ENCODE data around the gene MRPL19. TPM values are rescaled to one million over a fixed set of nuclear protein-coding genes. Genes with fewer than 3 reads are reported as not detected.

Gene MRPL19
- total and polyA plus RNA-seq, 2 of the 13 experiments (the other 11 are each of a cell fraction or from before 2014, with no cell fraction given): 43.2 to 163 TPM

DNA sequence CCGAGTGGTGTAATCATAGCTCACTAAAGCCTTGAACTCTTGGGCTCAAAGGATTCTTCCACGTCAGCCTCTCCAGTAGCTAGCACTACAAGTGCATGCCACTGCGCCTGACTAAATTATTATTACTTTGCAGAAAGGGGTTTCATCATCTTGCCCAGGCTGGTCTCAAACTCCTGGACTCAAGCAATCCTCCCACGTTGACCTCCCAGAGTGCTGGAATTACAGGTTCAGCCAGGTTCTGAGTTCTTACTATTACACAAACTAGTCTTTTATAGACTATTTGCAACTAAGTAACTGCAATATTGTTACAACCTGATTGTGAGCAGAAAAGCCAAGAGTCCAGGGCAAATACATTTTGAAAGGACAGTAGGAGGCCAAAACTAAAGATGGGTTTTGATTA is 35.9 kb upstream of the MRPL19 start:
- H3K9ac ChIP-seq (ENCODE audit: insufficient read depth, low read depth, low read length): no peak overlapping the region
- H3K9me3 ChIP-seq (ENCODE audit: low read length): no peaks in the 10 kb centered on the region
- intact Hi-C loops (cut with micrococcal nuclease; ENCODE audit: unreplicated experiment): no loop called here
- no peaks in the 10 kb centered on the region for H3K79me2 ChIP-seq (ENCODE audit: insufficient read depth, low read length)
- H3K4me1 ChIP-seq (ENCODE audit: insufficient read depth, low read length): peaks cover 72% of the 10 kb centered on the region
- in situ Hi-C loops (cut with HindIII; ENCODE audit: extremely low pct_ligation_motif_present, low pct_unique_long_range_greater_than_20kb): loop anchor here (25.0 kb wide), 1 partner anchor 548 kb away; no protein-coding TSS in a partner anchor
- ATAC-seq (no peak), FAIRE-seq (no peak), DNase-seq (ENCODE audit: low spot score) (no peak)
- no peaks in the 10 kb centered on the region for H4K20me1 ChIP-seq (ENCODE audit: insufficient read depth, low read length)
- H2AFZ ChIP-seq (ENCODE audit: low read length): no peak overlapping the region
- H3K27me3 ChIP-seq (ENCODE audit: control insufficient read depth in 1 of 2, insufficient read depth in 2 of 2, low read length in 2 of 2): no peaks in the 10 kb centered on the region; a peak in 1 of 5 replicates
- ChIA-PET POLR2A (no interaction called here), CTCF (ENCODE audit: low intra/inter-chr PET ratio, low total read pairs) (interaction anchor here (6.4 kb wide), 1 partner anchor 145 kb away, joined by 144 read pairs; no protein-coding TSS in a partner anchor)
- no peak overlapping the region for H3K4me2 ChIP-seq (ENCODE audit: low read depth, low read length)
- no peak overlapping the region for H3K27ac ChIP-seq (ENCODE audit: extremely low read length, insufficient read depth, low read length)
- 57% methylated on average over 4 of the region's 4 CpGs for WGBS (ENCODE audit: low lambda C conversion rate)
- no peak overlapping the region for H3K4me3 ChIP-seq (replicated peaks in 1 of 3; ENCODE audit: insufficient read depth in 1 of 3, low read depth in 2 of 3, low read length in 3 of 3)
- no peaks in the 10 kb centered on the region for H3K36me3 ChIP-seq (replicated peaks in 1 of 2; ENCODE audit: control insufficient read depth in 1 of 2, insufficient read depth in 2 of 2, low read length in 2 of 2)
- BruUV-seq (replicated peaks): no TSS peak
- TF ChIP-seq MIER3 (CRISPR knock-in tag; IDR thresholded peaks at IDR 0.05; ENCODE audit: borderline replicate concordance): no peak
- TF ChIP-seq, protein P1, sequence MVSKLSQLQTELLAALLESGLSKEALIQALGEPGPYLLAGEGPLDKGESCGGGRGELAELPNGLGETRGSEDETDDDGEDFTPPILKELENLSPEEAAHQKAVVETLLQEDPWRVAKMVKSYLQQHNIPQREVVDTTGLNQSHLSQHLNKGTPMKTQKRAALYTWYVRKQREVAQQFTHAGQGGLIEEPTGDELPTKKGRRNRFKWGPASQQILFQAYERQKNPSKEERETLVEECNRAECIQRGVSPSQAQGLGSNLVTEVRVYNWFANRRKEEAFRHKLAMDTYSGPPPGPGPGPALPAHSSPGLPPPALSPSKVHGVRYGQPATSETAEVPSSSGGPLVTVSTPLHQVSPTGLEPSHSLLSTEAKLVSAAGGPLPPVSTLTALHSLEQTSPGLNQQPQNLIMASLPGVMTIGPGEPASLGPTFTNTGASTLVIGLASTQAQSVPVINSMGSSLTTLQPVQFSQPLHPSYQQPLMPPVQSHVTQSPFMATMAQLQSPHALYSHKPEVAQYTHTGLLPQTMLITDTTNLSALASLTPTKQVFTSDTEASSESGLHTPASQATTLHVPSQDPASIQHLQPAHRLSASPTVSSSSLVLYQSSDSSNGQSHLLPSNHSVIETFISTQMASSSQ (IDR thresholded peaks at IDR 0.05; ENCODE audit: low read depth): no peak
- TF ChIP-seq, protein P1 (CRISPR knock-in tag; IDR thresholded peaks at IDR 0.05; ENCODE audit: borderline replicate concordance): no peak
- TF ChIP-seq ZKSCAN1 (IDR thresholded peaks at IDR 0.05; ENCODE audit: low read length): no peak

Data from HepG2 (cell line).